Uterus (tissue), 2 donors: Measurements from ENCODE around the gene ARID5B.

Experiments used
- CTCF ChIP-seq, 4 experiments: fragments of 200-600 bp in 2 of 4; fragments of 450-650 bp in 2 of 4; sonication (generic) in 2 of 4; IDR thresholded peaks; one replicate each; pipeline ENCODE4 v1.5.1; 2016 to 2019; ENCODE audit warnings: antibody characterized with exemption in 4 of 4, mild to moderate bottlenecking in 2 of 4, moderate library complexity in 1 of 4
- POLR2A ChIP-seq, 2 donors: fragments of 450-650 bp; IDR thresholded peaks; one replicate each; pipeline ENCODE4 v1.6.1; 2016; ENCODE audit warnings: antibody characterized with exemption in 2 of 2, mild to moderate bottlenecking in 1 of 2, moderate library complexity in 1 of 2

- no peak for TF ChIP-seq CTCF (IDR thresholded peaks at IDR 0.05)
- no peak for TF ChIP-seq POLR2A (IDR thresholded peaks at IDR 0.05)
Measured at GRCh38 chr10:61907587-61907986, 6.1 kb downstream of the ARID5B start.
